MM.1S (cell line): ENCODE measurements around the gene CEACAM19.

Experiments used
- DNase-seq: peaks from one replicate; pipeline ENCODE4 v3.0.0-alpha.2; 2015
- H2AFZ ChIP-seq: fragments of 300-600 bp; sonication (generic); 2 replicates; pipeline ENCODE4 v1.6.0; 2016; ENCODE audit warnings: antibody characterized with exemption, low read length
- H3F3A ChIP-seq: fragments of 300-600 bp; sonication (generic); 2 replicates; pipeline ENCODE4 v1.6.1; 2016; ENCODE audit warnings: mild to moderate bottlenecking, antibody characterized with exemption, low read length, moderate library complexity, mixed read lengths; ENCODE audit not compliant: insufficient read depth
- H3K27ac ChIP-seq: fragments of 300-600 bp; sonication (generic); 2 replicates; pipeline ENCODE4 v1.5.1; 2016; ENCODE audit warnings: mild to moderate bottlenecking, low read length
- H3K27me3 ChIP-seq: fragments of 300-600 bp; sonication (generic); replicated peaks from 2 replicates; pipeline ENCODE4 v1.6.0; 2016; ENCODE audit warnings: low read length; ENCODE audit not compliant: insufficient read depth
- H3K36me3 ChIP-seq: fragments of 300-600 bp; sonication (generic); replicated peaks from 2 replicates; pipeline ENCODE4 v1.6.1; 2016; ENCODE audit warnings: mild to moderate bottlenecking, low read length, mixed read lengths; ENCODE audit not compliant: insufficient read depth
- H3K4me1 ChIP-seq: fragments of 300-600 bp; sonication (generic); 2 replicates; pipeline ENCODE4 v1.6.1; 2016; ENCODE audit warnings: low read length, mixed read lengths
- H3K4me2 ChIP-seq: fragments of 300-600 bp; sonication (generic); 2 replicates; pipeline ENCODE4 v1.6.0; 2016; ENCODE audit warnings: low read depth, low read length
- H3K4me3 ChIP-seq: fragments of 300-600 bp; sonication (generic); 2 replicates; pipeline ENCODE4 v1.5.1; 2016; ENCODE audit warnings: low read length, mixed read lengths
- H3K79me2 ChIP-seq: fragments of 300-600 bp; sonication (generic); 2 replicates; pipeline ENCODE4 v1.6.1; 2016; ENCODE audit warnings: mixed run types, low read length, mixed read lengths
- H3K9ac ChIP-seq: fragments of 300-600 bp; sonication (generic); 2 replicates; pipeline ENCODE4 v1.6.1; 2016; ENCODE audit warnings: low read length, mixed read lengths
- H3K9me2 ChIP-seq: fragments of 300-600 bp; sonication (generic); replicated peaks from 2 replicates; pipeline ENCODE4 v1.6.1; 2016; ENCODE audit warnings: mild to moderate bottlenecking, low read length, mixed read lengths; ENCODE audit not compliant: insufficient read depth
- H3K9me3 ChIP-seq: fragments of 300-600 bp; sonication (generic); replicated peaks from 2 replicates; pipeline ENCODE4 v1.6.1; 2016; ENCODE audit warnings: mild to moderate bottlenecking, low read length, mixed read lengths; ENCODE audit not compliant: insufficient read depth
- H4K20me1 ChIP-seq: fragments of 300-600 bp; sonication (generic); 2 replicates; pipeline ENCODE4 v1.6.1; 2016; ENCODE audit warnings: mild to moderate bottlenecking, low read length, moderate library complexity, mixed read lengths; ENCODE audit not compliant: insufficient read depth
- CTCF ChIP-seq: fragments of 300-600 bp; sonication (generic); IDR thresholded peaks from 2 replicates; pipeline ENCODE4 v1.5.1; 2016; ENCODE audit warnings: antibody characterized with exemption, low read length, mixed read lengths
- EZH2 ChIP-seq: fragments of 300-600 bp; sonication (generic); optimal IDR thresholded peaks from 2 replicates; pipeline ENCODE3; 2017; ENCODE audit warnings: low read depth, mild to moderate bottlenecking, antibody characterized with exemption, low read length, mixed read lengths
- EZH2phosphoT487 ChIP-seq: fragments of 300-600 bp; sonication (generic); IDR thresholded peaks from 2 replicates; pipeline ENCODE4 v1.6.1; 2018; ENCODE audit warnings: antibody characterized with exemption, low read length

CEACAM19 gene

GRCh38 chr19:44689290-44690130, 18.2 kb downstream of the CEACAM19 start:
- no peak overlapping the region for H3K27ac ChIP-seq
- H2AFZ ChIP-seq: no peak overlapping the region
- peak; percentile 60 for DNase-seq
- H3F3A ChIP-seq: no peaks in the 10 kb centered on the region
- TF ChIP-seq EZH2 (no peak), CTCF (peak; percentile 88), EZH2phosphoT487 (no peak)
- peaks cover 13% of the 10 kb centered on the region for H3K4me1 ChIP-seq
- no peaks in the 10 kb centered on the region for H3K79me2 ChIP-seq
- H3K9me3 ChIP-seq: no peaks in the 10 kb centered on the region
- no peaks in the 10 kb centered on the region for H4K20me1 ChIP-seq
- no peaks in the 10 kb centered on the region for H3K9me2 ChIP-seq
- H3K4me3 ChIP-seq: no peak overlapping the region
- H3K9ac ChIP-seq: no peak overlapping the region
- peak overlapping the region; percentile 12; the same call in 1 of the 2 replicates for H3K4me2 ChIP-seq
- no peaks in the 10 kb centered on the region for H3K27me3 ChIP-seq
- no peaks in the 10 kb centered on the region for H3K36me3 ChIP-seq

- Histone ChIP-seq H3K27me3 (no peaks in the 10 kb centered on the region), H3K9ac (no peak overlapping the region), H3K9me2 (no peaks in the 10 kb centered on the region), H3K36me3 (no peaks in the 10 kb centered on the region), H4K20me1 (no peaks in the 10 kb centered on the region), H3K4me1 (peaks cover 13% of the 10 kb centered on the region), H3K79me2 (no peaks in the 10 kb centered on the region), H3F3A (no peaks in the 10 kb centered on the region), H3K4me3 (no peak overlapping the region), H3K27ac (no peak overlapping the region), H3K4me2 (no peak overlapping the region), H2AFZ (no peak overlapping the region), H3K9me3 (no peaks in the 10 kb centered on the region)
- no peak for DNase-seq
- no peak for TF ChIP-seq CTCF
- no peak for TF ChIP-seq EZH2phosphoT487
- no peak for TF ChIP-seq EZH2
Observed at GRCh38 chr19:44690131-44690440, 18.8 kb downstream of the CEACAM19 start.

- H3F3A ChIP-seq: no peaks in the 10 kb centered on the region
- H3K4me2 ChIP-seq: peak overlapping the region; percentile 45
- peak overlapping the region; percentile 4; the same call in 1 of the 2 replicates for H3K9ac ChIP-seq
- peaks cover 13% of the 10 kb centered on the region for H3K4me1 ChIP-seq
- H3K9me3 ChIP-seq: no peaks in the 10 kb centered on the region
- no peaks in the 10 kb centered on the region for H3K79me2 ChIP-seq
- 0 out of 2 replicates have a peak overlapping the region, but pooled peaks have one; percentile 15 for H3K4me3 ChIP-seq
- H3K27ac ChIP-seq: peak overlapping the region; percentile 44; the same call in 1 of the 2 replicates
- no peaks in the 10 kb centered on the region for H4K20me1 ChIP-seq
- H3K27me3 ChIP-seq: no peaks in the 10 kb centered on the region
- H3K36me3 ChIP-seq: no peaks in the 10 kb centered on the region
- TF ChIP-seq CTCF (no peak), EZH2phosphoT487 (no peak), EZH2 (no peak)
- no peaks in the 10 kb centered on the region for H3K9me2 ChIP-seq
- DNase-seq: no peak
- H2AFZ ChIP-seq: peak overlapping the region; percentile 24
Observed at GRCh38 chr19:44692379-44692721, 21.1 kb downstream of the CEACAM19 start.
